Fibroblast of the aortic adventitia (primary cell): ENCODE results near the gene NADSYN1. TPM values are rescaled to one million over a fixed set of nuclear protein-coding genes. Genes with fewer than 3 reads are reported as not detected.

Source experiments
- DNase-seq: peaks from one replicate; pipeline ENCODE4 v3.0.0-alpha.2; 2010; ENCODE audit warnings: low read depth
- H3K4me3 ChIP-seq: 2 replicates; pipeline ENCODE4 v1.5.1; 2011; ENCODE audit warnings: low read depth, mild to moderate bottlenecking, control low read depth, low read length, moderate library complexity
- total RNA-seq: library from RNA; depleted of rRNA; stranded (reverse); fragments of >200 nt; gene quantifications from 2 replicates; pipeline ENCODE4 v1.2.3, GENCODE V29; 2012; ENCODE audit warnings: low replicate concordance
- TF ChIP-seq, protein P1 (sequence below): IDR thresholded peaks from 2 replicates; pipeline ENCODE4 v1.5.1; 2011; ENCODE audit warnings: mild to moderate bottlenecking, low read length, control low read depth, inconsistent platforms; ENCODE audit not compliant: insufficient read depth

NADSYN1 gene
- total RNA-seq, 1 donor = 50.9 TPM

DNA sequence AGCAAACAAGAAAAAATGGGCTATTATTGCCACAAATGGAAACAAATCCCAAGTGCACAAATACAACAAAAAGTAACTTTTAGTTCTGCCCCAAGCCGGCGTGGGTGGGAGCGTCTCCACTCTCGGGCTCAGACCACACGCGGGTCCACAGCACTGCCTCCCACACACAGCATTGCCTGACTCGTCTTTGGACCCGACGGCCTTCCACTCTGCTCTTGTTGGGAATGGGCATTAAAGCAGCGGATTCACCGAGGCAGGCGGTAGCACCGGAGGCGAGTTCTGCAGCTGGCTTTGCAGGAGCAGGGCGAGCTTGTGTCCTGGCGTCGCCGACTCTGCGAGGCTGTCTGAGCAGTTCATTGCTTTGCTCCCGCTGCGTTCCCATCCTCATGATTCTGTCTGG is 23.0 kb downstream of the NADSYN1 start:
- TF ChIP-seq, protein P1, sequence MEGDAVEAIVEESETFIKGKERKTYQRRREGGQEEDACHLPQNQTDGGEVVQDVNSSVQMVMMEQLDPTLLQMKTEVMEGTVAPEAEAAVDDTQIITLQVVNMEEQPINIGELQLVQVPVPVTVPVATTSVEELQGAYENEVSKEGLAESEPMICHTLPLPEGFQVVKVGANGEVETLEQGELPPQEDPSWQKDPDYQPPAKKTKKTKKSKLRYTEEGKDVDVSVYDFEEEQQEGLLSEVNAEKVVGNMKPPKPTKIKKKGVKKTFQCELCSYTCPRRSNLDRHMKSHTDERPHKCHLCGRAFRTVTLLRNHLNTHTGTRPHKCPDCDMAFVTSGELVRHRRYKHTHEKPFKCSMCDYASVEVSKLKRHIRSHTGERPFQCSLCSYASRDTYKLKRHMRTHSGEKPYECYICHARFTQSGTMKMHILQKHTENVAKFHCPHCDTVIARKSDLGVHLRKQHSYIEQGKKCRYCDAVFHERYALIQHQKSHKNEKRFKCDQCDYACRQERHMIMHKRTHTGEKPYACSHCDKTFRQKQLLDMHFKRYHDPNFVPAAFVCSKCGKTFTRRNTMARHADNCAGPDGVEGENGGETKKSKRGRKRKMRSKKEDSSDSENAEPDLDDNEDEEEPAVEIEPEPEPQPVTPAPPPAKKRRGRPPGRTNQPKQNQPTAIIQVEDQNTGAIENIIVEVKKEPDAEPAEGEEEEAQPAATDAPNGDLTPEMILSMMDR = no peak
- H3K4me3 ChIP-seq = no peak overlapping the region
- no peak for DNase-seq

DNA sequence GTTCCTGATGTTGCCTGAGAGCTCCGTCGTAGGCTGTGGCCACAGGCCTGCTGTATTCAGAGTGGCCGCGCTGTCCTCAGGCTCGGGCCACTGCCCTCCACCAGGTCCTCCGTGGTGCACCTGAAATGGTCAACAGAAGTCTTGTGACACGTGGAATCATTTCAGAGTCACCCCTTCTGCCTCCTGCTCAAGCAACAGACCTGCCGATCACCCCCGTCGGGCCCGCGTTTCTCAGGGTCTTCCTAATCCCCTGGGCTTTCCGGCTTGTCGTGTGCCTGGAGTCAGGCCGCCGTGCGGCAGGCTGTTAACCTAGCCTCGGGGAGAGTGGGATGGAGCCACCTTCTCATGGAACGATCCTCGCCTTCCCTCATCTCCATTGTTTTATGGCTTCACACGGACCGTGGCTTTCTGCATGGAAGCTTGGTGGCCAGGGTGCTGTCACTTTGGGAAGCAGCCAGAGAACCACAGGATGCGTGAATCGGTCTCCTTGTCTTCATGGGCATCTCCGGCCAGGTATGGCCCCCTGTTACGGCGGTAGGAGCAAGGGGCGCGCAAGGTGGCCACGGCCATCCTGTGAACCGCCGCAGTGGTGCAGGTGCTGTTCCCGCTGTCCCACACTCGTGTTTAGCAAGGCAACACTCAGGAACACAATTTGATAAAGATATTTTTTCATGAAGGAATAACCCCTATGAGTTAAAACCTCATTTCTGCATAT is 24.1 kb downstream of the NADSYN1 start:
- TF ChIP-seq, protein P1 = no peak
- no peak overlapping the region for H3K4me3 ChIP-seq
- DNase-seq = no peak

DNA sequence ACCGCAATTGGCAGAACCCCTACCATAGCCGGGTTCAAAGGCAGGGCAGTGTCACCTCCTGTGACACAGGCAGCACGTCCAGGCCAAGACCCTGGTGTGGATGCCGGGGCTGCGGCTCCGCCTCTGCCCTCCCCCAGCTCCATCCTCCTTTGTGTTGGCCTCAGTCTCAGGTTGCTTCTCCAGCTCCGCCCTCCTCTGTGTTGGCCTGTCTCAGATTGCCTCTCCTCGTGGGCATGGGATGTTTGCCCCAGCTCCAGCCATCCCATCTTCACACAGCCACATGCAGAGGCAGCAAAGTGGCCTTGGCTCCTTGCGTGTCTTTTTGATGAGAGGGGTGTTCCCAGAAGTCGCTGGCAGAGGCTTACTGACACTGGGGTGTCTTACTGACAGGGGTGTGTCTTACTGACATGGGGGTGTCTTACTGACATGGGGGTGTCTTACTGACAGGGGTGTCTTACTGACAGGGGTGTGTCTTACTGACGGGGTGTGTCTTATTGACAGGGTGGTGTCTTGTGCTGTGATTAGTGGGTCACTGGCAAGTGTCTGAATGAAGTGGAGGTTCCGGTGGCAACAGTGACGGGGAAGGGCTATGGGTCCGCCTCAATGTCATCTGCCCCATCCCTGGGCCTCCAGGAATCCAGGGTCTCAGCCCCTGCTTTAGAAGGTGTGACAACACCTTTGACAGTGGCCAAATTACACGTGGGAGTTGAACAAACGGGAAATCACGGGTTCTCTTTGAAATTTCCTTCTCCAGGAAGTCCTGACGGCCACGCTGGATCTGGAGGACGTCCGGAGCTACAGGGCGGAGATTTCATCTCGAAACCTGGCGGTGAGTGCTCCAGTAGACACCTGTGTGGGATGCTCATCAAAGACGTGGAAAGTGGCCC is 24.9 kb downstream of the NADSYN1 start:
- H3K4me3 ChIP-seq = no peak overlapping the region
- DNase-seq = no peak
- TF ChIP-seq, protein P1 = no peak

DNA sequence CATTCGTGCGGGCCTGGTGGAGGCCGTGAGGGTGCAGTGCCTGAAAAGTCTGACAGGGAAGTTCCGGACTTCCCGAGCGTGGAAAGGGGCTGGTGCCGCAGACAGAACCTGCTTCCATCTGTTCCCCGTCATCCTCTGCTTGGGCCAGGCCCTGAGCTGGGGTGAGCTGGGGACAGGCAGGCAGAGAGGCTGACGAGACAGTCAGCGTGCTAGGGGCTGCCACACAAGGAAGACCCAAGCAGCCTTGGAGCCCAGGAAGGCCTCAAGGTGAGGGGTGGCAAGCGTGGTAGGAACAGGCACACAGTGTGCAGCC is 25.5 kb downstream of the NADSYN1 start:
- TF ChIP-seq, protein P1 = no peak
- DNase-seq = no peak
- H3K4me3 ChIP-seq = no peak overlapping the region

DNA sequence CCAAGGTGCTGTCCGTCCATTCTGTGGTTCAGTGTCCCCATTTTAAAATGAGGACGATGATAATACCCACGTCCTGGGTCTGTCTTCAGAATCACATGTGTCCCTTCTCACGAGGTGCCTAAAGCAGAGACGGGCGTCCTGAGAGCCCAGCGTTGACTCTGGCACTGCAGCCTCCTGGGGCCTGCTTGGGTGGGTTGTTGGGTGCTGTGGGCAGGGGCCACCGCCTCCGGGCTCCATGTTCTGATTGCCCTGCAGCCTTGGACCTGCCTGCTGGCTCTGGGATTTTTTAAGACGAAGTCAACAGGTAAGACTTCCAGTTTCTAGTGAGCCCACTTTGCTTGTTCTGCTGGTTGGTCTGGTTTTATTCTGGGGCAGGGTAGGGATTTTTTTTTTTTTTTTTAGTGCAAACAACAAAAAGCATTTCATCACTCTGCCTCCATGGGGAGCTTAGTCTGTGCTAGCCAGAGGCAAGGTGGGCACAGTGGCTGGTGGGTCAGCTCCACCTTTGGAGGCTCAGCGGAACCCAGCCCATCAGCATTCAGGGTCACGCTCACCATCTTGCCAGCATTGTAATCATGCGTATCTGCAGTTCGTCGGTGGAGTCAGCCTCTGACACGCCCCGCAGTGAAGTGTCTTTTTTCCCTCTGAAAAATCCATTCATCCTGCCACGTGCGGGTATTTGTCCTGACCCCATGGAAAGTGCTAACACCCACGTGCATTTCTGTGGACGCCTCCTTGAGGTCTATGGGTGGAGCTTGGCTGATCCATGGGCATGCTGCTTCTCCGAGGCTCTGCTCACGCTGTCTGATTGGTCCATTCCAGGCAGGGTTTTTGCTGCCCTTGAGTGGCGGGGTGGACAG is 28.3 kb downstream of the NADSYN1 start:
- no peak for DNase-seq
- TF ChIP-seq, protein P1 = no peak
- no peak overlapping the region for H3K4me3 ChIP-seq

DNA sequence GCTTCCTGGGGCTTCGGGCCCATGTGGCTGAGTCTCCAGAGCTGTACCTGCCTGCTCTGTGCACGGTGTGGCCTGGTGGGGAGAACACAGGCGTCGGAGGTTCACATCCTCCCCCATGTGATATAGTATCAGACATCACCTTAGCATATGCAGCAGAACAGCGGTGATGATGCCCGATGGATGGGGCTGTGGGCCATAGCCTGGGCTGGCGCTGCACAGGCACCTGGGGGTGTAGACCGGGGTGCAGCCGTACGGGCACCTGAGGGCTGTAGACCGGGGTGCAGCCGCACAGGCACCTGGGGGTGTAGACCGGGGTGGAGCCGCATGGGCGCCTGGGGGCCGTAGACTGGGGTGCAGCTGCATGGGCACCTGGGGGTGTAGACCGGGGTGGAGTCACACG is 29.2 kb downstream of the NADSYN1 start:
- no peak overlapping the region for H3K4me3 ChIP-seq
- DNase-seq = no peak
- TF ChIP-seq, protein P1 = no peak
